GM18507 (cell line): ENCODE measurements around the gene TOX3.

Source experiments
- DNase-seq: peaks from one replicate; pipeline ENCODE4 v3.0.0; 2011; ENCODE audit warnings: low read depth; ENCODE audit not compliant: insufficient read length; ENCODE audit errors: extremely low spot score
- FAIRE-seq: peaks from 2 replicates; lab custom pipeline; 2011; peaks lifted over from hg19 to GRCh38; lab: Jason Lieb, UNC

TOX3 gene

GRCh38 chr16:52547004-52547833, at the start of gene TOX3:
TOX3 (minus strand) TSS chr16:52547143; CDS start chr16:52546723, 420 bp downstream.
- DNase-seq: no peak
- no peak for FAIRE-seq

DNA sequence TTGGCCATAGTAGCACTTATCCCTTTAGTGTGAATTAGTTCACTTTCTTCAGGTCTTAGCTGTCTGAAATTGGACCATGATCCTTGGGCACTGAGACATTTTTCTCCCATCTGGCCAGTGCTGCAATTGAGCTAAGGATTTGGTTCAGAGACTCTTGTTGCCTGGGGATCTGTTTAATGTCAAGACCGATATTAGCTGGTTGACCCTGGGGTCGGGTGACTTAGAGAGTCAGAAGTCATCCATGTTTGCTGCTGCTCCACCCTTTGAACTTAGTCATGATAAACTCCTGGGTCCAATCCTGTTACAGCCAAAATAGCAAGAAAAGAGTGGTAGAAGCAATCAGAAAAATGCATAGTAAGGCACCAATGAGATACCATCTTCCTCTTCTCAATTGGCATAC, 45.8 kb upstream of the TOX3 start:
- no peak for FAIRE-seq
- no peak for DNase-seq

GRCh38 chr16:52591934-52592592, 45.1 kb upstream of the TOX3 start:
- FAIRE-seq (no peak), DNase-seq (no peak)

- FAIRE-seq (no peak), DNase-seq (no peak)
These were observed 44.5 kb upstream of the TOX3 start for GRCh38 chr16:52591471-52591870.

DNA sequence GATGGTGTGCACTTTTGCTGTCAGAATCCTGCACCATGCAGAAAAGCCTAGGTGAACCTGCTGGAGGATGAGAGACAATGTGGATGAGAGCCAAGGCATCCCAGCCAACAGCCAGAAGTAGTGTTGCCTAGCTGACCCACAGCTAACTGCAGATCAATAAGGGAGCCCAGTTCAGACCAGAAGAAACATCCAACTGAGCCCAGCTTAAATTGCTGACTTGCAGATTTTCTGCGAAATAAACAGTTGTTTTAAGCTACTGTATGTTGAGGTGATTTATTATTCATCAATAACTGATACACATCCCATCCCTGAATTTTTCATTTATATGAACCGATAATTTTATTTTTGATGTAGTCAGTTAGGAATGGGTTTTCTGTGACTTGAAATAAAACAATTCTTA, 39.2 kb upstream of the TOX3 start:
- FAIRE-seq (no peak), DNase-seq (no peak)

DNA sequence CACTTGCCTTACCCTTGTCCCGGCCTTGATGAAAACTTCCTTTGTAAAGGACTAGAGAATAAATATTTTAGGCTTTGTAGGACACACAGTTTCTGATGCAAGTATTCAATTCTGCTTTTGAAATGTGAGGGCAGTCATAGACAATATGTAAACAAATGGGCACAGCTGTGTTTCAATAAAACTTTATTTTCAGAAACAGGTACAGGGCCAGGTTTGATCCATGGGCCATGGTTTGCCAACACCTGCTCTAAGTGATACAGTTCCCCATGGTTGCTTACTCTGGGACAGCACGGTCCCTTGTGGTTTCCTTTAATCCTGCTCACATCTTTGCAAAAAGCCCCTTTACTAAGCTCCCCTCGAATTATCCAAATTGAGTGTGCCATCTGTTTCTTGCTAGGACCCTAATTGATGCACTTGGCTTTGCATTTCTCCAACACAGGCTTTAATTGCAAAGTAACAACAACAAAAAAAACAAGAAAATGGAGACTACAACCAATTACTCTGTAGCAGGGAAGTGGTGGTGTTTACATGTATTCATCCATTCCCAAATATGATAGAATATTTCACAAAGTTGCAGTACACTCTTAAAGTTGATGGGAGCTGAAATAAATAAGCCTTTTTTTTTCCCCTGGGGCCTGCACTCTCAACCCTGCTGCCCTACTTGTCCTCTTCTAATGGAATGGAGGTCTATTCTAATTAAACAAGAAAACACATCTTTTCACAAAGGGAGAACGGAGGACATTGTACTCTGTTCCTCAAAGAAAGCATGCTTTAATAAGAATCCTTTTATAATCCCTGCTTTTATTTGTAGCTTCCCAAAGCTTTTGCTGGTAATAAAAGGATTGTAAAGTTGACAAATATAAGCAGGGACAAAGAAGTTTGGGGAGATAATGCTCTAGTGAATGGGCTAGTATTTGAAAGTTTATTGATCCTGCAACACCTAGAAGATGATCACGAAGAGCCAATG, 37.7 kb upstream of the TOX3 start:
- no peak for FAIRE-seq

GRCh38 chr16:52581530-52581929, 34.6 kb upstream of the TOX3 start:
- FAIRE-seq (no peak), DNase-seq (no peak)

More for the DNA sequence above, 37.7 kb upstream of the TOX3 start:
- no peak for DNase-seq

DNA sequence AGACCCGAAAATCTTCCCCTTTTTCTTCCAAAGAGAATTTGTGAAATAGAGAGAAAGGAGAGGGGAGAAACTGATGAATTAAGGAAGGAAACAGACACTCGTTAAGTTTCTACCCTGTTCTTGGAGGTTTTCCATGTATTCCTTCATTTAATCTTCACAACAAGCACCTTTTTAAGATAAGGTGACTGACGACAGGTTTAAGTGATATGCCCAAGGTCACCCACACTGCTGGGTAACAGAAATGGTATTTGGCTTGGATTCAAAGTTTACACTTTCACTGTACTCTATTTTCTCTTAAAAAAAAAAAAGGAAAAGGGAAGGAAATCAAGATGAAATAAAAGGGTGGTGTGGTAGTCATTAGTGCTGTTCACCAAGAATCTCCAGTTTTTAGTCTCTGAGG, 33.5 kb upstream of the TOX3 start:
- FAIRE-seq: no peak

GRCh38 chr16:52578829-52579498, 32.0 kb upstream of the TOX3 start:
- no peak for DNase-seq
- no peak for FAIRE-seq

More for the DNA sequence above, 33.5 kb upstream of the TOX3 start:
- no peak for DNase-seq

GRCh38 chr16:52578007-52578828, 31.3 kb upstream of the TOX3 start:
- no peak for FAIRE-seq

DNA sequence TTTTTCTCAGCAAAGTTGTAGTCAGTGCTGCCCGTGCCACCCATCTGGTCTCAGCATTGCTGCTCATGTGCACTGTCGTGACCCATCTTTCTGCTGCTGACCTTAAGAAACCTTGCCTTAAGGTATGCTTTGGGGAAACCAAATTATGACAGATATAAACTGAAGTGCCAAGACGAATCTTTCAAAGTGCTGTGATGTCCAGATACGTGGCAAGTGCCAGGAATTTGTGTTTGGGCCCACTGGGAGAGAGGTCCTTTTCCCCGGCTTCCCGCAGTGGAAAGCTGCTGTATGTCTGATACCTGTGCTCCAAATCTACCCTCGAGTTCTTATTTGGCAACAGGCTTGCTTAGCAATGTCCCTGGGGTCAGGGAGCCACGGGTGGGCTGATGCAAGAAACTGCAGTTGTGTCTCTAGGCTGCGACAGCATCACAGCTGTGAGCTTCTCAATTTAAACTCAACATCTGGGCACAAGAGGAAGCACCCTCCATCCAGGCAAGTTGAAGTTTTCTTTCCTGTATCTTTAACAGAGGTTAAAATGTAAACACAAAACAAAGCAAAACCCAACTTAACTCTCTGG, 30.3 kb upstream of the TOX3 start:
- DNase-seq (no peak), FAIRE-seq (no peak)

More at GRCh38 chr16:52578007-52578828, 31.3 kb upstream of the TOX3 start:
- DNase-seq: no peak

DNA sequence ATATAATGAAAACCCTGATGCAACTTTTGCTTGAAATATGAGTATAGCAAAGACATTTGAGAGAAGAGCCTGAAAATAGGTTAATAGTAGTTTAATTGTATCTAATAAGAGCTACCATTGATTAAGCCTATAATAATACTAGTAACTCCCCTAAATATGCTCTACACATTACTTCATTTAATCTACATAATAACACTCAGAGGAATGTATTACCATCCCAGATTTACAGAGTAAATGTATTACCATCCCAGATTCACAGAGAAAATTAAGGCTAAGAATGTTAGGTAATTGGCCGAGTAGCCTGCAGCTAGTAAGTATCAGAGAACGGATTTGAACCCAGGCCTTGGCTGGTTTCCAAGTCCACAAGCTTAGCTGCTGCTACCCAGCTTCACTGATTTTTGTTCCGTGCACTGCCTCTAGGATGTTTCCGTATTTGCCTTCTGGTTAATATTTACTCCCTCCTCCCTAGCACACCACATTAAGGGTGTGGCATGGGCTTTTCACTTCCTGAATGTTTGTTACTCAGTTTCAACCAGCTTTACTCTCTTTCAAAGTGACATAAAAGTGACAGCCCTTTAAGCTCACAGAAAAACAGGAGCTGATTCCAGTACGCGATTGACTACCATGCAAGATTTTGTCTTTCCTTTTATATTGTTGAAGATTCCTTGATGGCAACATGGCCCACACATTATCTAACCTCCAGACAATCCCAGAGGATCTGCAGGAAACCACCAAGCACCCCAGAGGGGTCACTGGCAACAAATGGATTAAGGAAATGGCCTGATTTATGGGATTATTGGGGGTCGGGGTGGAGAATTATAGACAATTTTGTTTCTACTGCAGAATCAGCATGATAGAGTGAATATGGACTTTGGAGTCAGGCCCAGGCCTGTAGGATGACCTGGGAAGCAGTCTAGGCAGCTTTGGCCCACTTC, 26.7 kb upstream of the TOX3 start:
- DNase-seq (no peak), FAIRE-seq (peak; percentile 72)

- FAIRE-seq (no peak), DNase-seq (no peak)
These were observed 25.7 kb upstream of the TOX3 start for GRCh38 chr16:52572656-52573055.

- DNase-seq (no peak), FAIRE-seq (no peak)
These were observed 23.6 kb upstream of the TOX3 start for GRCh38 chr16:52570495-52571091.

- DNase-seq: no peak
- FAIRE-seq: no peak
These were observed 22.8 kb upstream of the TOX3 start for GRCh38 chr16:52569701-52570100.

DNA sequence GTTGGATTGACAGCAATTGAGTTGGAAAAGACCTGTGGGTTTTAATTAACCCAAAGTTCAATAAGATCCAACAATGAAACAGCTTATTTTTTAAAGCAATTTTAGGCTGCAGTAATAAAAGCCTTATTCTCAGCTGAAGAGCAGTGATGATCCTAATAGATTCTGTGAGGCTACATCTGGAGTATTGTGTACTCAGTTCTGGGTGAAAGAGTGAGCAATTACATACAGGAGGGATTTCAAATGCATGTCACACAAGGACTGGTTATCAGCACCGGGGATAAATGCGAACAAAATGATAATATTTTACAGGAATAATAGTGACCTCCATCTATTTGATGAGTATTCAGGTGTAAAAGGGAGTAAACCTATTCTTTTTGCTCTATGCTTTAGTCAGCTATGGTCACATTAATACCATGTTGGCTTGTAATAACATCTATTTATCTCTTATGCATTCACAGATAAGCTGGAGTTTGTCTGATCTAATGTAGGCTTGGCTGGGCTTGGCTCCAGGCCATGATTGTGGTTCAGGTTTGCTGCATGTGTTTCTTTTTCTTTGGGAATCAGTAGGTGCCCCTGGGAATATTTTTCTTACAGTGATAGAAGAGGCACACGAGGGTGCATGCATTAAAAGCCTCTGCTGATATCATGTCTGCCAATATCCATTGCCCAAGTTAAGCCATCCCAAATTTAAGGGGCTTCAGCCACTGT, 22.2 kb upstream of the TOX3 start:
- DNase-seq (no peak), FAIRE-seq (no peak)
